GM19099 (cell line): Measurements from ENCODE around the gene DUSP22.

Source experiments
- POLR2A ChIP-seq: IDR thresholded peaks from 3 replicates; pipeline ENCODE4 v1.6.1; 2011; ENCODE audit warnings: low read depth; ENCODE audit not compliant: insufficient read length; ENCODE audit errors: extremely low read depth

Gene DUSP22

DNA sequence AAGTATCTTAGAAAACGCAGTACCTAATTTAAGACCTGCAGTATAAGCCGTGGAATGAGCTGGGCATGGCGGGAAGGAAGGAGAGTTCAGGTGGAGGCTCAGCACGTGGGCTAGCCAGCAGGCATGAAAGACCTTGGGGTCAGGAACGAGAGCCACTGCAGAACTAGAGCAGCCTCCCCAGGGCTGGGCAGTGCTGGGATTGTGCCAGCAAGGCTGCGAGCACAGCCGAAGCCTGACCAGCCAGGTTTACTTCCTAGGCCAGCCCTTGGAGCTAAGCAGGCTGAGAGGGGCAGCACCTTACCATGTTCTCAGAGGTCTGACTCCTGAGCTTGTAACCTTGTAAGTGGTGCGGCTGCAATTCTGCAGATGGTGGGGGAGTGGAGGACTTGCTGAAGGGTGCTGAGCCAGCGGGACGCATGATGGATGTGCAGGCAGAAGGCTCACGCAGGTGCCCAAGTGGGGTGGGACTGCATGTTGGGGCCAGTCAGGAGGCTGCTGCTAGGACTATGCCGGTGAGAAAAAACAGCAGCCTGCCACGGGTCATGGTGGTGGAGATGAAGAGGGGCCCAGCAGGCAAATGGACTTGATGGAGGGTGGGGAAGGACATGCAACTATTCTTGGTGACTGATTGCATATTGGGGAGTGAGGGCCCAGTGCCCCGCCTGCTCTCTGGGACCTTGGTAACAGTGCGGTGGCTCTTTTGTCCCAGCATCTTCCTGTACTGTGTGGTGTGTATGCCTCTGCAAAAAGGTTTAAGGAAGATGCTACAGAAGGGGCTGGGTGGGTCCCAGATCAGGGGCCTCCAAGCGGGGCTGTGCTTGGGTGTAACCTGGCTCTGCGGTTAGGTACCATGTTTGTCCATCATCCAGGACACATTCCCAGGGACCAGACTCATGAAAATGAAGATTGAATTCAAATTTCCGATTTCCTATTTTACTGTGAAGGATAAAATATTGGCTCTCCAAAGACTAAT, 61.6 kb downstream of the DUSP22 start:
- TF ChIP-seq POLR2A, result no peak

DNA sequence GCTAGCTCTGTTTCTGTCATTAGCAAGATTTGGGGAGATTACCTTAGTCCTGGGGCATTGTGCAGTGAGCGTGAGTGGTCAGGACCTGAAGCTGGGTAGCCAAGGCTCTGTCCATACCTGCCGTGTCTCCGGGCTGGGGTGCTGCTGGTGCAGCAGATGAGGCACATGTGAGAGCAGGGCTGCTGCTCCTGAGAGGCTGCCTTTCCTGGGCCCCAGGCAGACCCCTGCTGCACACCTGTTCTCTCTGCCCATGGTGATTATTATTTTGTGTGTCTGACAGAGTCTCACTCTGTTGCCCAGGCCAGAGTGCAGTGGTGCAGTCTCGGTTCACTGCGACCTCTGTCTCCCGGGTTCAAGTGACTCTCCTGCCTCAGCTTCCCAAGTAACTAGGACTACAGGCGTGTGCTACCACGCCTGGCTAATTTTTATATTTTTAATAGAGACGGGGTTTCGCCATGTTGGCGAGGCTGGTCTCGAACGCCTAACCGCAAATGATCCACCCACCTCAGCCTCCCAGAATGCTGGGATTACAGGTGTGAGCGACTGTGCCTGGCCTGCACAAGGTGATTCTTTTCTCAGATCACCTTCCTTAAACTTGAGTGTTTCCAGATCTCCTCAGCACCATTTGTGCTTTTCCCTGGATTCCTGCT, 62.5 kb downstream of the DUSP22 start:
- no peak for TF ChIP-seq POLR2A

DNA sequence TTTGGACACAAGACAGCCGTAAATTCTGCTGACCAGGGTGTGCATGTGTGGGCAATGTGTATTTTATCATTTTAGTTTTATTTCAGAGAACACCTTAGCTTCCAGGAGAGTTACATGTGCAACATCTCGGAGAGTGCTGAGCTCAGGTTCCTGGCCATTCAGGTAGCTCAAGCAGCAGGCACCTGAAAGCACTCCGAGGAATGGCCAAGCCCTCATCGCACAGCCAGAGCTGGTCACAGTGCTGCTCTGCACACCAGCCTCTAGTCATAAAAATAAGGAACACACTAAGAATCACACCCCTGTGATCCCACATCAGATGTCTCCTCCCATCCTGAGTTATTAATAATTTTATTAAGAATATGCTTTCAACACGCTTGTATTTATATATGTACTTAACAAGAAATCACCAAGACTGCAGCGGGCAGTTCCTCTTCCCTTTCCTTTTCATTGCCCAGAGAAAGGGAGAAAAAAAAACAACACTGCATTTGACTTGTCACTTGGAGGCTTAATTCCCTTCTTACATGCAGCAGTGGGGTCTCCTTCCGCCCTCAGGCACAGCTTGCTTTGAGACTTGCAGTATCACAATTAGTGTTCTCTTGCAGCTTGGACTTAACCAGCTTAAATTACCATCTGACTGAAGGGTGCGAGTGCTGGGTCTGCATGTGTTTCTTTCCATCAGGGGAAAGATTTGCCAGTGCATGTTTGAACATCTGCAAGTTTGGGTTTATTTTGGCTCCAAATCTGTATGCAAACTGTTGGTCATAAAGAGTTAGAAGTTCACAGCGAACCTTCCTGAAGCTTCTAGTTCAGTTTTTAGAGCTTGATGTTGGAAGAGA, 63.3 kb downstream of the DUSP22 start:
- TF ChIP-seq POLR2A, result no peak

DNA sequence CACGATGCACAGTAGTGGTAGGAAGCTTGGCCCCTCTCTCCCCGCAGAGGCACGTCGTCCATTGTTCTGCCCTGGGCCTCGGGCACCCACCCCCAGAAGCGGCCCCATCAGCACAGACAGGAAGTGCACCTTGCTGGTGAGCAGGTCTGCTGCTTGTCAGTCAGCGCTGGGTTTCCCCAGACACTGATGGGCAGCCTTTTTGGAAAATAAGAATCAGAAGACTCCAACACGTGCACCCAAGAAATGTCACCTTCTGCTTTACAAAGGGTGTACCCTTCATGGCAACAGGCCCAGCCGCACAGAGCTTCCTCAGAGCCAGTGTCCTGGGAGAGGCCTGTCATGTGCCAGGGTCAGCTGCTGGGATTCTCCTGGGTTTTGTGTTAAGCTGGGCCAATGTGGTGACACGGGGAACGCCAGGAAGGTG, 64.6 kb downstream of the DUSP22 start:
- TF ChIP-seq POLR2A, result no peak

DNA sequence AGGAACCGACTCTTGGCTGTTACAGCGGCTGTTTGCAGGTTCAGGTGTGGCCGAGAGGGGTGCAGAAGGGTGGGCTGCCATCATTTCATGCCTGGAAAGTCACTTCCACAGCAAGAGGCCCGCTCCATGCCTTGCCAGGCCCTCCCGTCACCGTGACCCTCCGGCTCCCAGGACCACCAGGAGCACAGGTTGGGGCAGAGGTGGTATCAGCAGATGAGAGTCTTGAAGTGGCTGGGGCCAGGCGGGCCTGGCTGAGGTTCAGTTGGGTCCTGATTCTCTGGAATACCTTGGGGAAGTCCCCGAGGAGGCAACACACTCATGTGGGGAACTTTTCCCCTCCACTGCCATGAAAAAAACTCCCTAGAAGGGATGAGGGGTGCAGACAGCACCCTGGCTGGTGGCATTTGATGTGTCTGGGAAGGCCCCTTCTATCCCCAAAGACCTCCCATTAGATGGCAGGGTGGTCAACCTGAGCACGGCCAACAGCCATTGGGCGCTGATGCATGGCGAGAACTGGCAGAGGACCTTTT, 65.0 kb downstream of the DUSP22 start:
- TF ChIP-seq POLR2A, result no peak

DNA sequence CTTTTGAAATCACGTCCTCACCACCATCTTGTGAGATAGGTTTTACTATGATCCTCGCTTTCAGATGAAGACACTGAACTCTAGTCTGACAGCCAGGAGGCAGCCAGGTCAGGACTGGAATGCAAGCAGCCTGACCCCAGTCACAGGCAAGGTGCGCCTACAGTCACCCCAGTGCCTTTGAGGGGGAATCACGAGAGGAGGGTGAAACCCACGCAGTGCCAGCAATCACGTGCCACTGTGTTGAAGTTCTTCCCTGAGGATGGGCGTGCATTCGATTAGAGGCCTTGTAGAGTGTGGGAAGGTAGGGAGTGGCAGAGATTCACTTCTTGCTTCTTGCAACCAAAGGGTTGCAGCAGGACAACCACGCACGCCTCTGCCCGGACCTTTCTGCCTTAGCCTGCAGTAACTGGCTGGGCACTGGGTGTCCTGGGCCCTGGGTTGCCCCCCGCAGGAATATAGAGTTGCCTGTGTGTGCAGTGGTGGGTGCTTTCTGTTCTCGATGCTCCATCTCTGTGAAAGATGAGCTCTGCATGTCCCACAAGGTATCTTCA, 65.6 kb downstream of the DUSP22 start:
- TF ChIP-seq POLR2A, result no peak

DNA sequence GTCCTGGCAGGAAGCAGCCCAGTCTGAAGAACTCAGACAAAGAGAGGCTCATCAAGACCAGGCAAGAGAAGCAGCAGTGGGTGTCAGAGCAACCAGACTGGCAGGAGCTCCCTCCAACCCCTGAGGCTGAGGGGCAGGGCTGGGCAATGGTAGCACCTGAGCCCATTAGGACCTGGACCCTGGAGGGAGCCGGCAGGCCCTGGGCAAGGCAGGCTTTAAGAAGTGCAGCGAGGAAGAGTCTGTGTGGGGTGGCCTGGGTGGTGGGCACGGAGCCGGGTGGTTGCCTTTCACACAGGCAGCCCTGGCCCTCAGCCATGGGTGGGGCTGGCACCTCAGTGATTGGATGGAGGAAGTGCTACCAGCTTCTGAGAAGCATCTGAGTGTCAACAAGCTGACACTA, 66.1 kb downstream of the DUSP22 start:
- no peak for TF ChIP-seq POLR2A

DNA sequence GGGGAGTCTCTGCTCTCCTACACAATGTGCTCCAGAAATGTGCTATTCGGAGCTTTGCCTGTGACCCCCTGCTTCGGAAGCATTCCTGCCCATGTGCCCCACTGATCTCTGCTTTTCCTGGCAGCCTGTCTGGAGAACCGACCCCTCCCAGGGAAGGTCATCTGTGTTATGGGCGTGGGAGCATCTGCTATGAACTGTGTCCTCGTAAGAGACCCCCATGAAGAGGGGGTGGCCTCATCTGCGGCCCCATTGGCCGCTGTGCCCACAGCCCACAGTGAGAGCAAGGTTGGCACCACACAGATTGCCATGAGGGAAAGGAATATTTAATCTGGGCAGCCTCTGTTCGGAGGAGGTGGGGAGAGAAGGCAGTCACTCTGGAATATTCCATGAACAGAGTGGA, 66.6 kb downstream of the DUSP22 start:
- no peak for TF ChIP-seq POLR2A

DNA sequence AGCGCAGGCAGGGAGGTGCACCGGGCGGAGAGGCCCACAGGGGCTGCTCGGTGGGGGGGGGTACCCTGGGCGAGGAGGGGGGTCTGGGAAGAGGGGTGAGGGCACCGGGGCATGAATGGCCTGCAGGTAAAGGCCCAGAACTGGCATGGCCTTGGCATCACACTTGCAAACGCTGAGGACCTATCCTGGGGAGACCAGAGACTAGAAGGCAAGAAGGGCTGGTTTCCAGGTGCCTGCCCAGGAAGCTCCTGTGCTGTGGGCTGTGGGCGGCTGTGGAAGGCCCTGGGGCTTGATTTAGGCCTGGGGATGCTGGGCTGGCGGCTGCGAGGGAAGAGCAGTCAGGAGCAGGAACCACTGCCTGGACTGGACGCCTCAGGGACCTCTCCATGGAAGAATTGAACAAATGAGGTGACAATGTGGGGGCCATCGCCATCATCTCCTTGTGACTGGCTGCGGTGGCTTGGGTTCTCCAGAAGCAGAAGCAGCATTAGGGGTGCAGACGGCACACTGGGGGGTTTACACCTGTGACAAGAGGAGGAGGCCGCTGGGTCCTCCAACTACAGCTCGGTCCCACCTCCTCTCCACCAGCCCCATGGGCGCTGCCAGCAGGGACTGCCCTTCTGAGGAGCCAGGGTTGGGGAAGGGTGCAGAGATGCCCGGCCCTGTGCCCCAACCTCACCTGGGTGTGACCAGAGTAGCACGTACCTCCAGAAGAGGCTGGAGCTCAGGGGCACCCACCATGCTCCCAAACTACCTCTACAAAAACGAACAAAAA, 67.2 kb downstream of the DUSP22 start:
- no peak for TF ChIP-seq POLR2A

DNA sequence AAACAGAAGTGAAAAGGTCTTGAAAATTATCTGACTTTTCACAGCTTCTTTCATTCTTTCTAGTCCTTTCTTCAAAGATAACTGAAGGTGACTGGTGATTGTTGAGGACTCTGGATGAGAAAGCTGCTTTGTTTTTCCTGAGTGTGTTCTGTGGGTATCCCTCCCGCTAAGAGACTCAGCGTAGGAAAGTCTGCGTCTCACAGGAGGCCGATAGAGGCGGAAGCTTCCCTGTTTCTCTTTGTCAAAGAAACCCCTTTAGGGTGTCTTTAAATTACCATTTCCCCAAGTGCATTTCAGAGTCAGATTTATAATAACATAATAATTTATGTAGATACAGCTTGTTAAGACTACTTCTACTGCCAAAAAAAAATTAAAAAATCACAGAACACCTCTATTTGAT, 68.1 kb downstream of the DUSP22 start:
- no peak for TF ChIP-seq POLR2A

DNA sequence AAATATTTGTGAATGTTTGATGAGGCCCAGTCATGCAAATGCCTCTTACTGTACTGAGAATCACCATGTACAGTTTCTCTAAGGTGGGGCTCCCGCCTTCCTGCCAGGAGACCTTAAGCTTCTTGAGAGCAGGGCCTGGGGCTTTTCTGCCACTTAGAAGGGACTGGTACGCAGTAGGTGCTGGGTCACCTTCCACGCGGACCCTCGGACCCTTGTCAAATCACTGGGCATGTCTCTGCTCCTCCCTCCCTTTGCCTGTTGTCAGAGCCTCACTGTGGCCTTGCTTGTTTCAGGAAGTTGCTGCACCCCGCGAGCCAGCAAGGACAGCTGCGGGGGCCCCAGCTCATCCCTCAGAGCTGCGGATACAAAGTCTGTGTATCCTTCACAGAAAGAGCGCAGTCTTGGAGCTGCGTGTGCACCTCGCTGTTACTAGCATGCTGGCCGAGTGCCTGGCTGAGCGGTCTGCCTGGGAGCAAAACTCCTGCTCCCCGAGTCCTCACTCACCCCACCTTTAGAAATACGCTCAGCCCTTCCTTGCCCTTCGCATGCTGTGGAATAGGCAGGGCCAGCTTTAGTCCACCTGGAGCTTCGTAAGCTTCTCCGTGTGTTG, 68.6 kb downstream of the DUSP22 start:
- no peak for TF ChIP-seq POLR2A

DNA sequence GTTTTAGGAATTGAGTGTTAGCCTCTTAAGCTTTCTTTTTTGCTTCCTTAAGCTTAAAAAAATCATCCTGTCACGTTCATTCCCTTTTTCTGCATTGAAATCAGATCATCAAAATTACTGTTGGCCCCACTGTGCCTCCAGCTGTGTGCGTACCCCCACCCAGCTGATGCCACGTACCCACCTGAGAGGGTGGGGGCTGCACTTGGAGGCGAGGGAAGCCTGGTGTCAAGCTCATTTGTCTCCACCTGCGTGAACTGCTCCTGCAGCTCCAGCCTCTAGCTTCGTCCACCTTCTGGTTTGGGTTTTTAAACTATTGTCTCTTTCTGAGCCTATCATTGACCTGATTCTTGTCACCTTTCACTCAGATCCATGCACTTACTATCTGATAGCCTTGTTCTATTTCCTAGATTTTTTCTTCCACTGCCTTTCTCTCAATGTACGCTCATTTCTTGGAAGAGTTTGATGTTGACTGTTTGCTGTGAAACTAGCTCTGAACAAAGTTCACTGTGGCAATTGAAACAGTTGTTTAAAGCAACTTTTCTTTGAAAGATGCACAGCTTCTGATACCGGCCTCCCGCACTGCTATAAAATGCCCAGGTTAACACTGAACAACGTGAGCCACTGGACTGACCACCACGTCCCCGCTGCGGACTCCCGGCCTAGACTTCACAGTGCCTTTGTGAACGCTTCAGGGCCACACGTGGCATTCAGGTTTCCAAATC, 69.3 kb downstream of the DUSP22 start:
- TF ChIP-seq POLR2A, result no peak
